Epithelial cell of esophagus (primary cell): ENCODE results near the gene ARSH.
"Not testable (repeated sequence)": the region's sequence is repeated elsewhere in the genome, so short reads cannot be mapped to it uniquely, and the experiment has no call there.

Experiments used
- DNase-seq: peaks from one replicate; pipeline ENCODE4 v3.0.0; 2010; ENCODE audit warnings: low read depth
- H3K4me3 ChIP-seq: 2 replicates; pipeline ENCODE4 v1.5.1; 2011; ENCODE audit warnings: mild to moderate bottlenecking, low read length, control low read depth
- TF ChIP-seq, protein P1 (sequence below): IDR thresholded peaks from 2 replicates; pipeline ENCODE4 v1.5.1; 2011; ENCODE audit warnings: low read depth, mild to moderate bottlenecking, low read length, control low read depth, inconsistent platforms; ENCODE audit not compliant: insufficient read depth; ENCODE audit errors: missing control alignments

ARSH gene

DNA sequence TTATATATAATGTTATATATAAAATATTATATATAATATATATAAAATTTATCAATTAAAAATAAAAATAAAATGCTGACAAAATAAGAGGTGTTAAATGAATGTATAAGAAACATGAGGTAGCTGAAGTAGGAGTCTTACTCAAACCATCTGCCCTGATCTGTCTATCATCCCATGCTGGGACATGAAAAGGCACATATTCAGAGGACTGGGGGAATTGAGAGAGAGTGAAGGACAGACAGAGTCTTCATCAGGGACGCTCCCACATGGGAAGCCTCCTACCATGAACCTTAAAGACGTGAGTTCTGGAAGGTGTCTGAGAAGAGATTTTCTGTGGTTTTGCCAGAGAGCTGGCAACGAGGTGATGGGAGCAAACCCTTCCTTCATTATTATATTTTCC, 30.9 kb downstream of the ARSH start:
- TF ChIP-seq, protein P1, sequence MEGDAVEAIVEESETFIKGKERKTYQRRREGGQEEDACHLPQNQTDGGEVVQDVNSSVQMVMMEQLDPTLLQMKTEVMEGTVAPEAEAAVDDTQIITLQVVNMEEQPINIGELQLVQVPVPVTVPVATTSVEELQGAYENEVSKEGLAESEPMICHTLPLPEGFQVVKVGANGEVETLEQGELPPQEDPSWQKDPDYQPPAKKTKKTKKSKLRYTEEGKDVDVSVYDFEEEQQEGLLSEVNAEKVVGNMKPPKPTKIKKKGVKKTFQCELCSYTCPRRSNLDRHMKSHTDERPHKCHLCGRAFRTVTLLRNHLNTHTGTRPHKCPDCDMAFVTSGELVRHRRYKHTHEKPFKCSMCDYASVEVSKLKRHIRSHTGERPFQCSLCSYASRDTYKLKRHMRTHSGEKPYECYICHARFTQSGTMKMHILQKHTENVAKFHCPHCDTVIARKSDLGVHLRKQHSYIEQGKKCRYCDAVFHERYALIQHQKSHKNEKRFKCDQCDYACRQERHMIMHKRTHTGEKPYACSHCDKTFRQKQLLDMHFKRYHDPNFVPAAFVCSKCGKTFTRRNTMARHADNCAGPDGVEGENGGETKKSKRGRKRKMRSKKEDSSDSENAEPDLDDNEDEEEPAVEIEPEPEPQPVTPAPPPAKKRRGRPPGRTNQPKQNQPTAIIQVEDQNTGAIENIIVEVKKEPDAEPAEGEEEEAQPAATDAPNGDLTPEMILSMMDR = no peak
- H3K4me3 ChIP-seq = no peak overlapping the region
- DNase-seq = no peak

DNA sequence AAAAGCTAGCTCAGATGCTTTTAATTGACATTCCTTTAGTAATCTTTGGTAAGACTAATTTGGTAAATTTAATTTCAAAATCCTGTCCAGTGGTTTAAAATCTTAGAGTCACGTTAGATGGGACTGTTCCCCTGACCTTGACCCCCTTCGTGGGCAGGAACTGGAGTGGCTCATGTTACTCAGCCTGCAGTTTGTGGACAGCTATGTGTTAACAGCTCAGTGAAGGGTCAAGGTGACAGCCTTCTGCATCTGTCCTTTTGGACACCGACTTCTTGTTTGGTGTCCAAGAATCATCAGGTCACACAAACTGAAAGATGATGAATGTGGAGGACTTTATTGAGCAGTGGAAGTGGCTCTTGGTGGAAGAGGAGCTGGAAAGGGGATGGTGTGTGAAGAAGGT, 37.9 kb downstream of the ARSH start:
- no peak for DNase-seq
- no peak overlapping the region for H3K4me3 ChIP-seq
- TF ChIP-seq, protein P1 = no peak

DNA sequence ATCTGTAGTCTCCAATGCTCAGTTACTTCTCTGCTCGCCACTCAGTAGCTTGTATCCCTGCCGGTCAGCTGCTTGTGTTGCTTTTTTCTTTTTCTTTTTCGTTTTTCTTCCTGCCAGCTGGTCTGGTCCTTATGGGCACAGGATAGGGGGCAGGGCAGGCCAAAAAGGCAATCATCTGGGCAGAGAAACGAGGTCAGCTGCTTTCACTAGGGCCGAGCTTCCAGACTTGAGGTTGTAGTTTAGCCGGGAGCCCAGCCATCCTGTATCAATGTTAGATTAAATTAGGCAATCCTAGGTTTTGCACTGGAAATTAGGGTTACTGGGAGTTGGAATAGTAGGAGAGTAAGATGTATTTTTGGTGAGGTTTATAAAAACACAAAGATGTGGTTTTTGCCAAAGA, 38.3 kb downstream of the ARSH start:
- TF ChIP-seq, protein P1 = no peak
- H3K4me3 ChIP-seq = no peak overlapping the region
- DNase-seq = no peak

DNA sequence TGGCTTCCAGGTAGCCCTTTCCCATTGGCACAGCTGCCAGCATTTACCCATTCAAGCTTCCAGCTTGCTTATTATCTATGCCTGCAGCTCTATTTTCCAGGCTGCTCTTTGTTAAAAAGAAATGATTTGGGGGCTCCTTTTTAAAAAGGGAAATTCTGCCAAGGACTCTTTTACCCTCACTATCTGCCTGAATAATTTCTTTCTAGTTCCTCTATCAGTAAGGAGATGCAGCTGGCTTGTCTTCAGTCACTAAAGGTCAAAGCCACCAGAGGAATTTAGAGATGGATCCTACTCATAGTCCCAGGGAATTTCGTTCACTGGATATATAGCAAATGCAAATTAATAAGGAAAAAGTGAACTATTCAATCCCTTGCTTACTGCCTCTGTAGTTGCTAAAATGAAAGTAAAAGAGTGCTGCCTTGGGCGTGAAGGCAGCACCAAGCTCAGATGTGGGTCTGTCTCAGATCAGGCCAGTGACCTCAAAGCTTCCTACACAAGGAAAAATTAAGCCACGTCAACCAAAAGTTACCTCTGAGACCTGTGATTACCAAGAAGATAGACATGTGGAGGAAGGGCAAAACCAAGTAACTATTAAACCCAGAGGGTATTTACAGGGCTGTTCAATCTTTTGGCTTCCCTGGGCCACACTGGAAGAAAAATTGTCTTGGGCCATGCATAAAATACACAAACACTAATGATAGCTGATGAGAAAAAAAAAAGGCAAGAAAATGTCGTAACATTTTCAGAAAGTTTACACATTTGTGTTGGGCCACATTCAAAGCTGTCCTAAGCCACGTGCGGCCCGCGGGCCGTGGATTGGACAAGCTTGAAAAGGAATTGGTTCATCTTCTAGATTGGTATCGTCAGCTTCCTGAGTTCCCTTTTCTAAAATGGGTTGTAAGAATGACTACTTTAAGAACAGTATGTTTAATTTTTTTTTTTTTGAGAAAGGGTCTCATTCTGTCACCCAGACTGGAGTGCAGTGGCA, 40.2 kb downstream of the ARSH start:
- no peak overlapping the region for H3K4me3 ChIP-seq
- DNase-seq = no peak
- TF ChIP-seq, protein P1 = no peak

DNA sequence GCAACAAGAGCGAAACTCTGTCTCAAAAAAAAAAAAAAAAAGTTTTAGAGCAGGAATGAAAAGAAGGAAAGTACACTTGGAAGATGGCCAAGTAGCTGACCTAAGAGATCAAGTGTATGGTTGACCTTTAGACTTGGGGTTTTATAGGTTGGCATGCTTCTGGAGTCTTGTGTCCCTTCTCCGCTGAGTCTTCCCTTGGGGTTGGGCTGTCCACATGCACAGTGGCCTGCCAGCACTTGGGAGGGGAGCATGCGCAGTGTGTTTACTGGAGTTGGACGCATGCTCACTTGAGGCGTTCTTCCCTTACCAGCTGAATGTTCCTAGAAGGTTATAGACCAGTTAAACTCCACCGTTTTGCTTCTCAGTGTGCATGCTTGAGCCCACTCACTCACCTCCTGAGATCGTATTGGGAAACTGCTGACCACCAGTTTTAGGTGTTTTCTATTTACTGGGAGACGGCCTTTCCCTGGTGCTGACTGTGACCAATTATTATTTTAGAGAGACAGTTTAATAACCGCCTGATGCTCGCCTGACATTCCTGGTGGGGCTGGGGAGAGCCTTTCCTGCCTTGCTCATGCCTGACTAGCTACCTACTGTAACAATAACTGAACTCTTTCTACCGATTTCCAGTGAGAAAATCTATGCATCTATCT, 44.3 kb downstream of the ARSH start:
- not testable (repeated sequence) for H3K4me3 ChIP-seq, DNase-seq

DNA sequence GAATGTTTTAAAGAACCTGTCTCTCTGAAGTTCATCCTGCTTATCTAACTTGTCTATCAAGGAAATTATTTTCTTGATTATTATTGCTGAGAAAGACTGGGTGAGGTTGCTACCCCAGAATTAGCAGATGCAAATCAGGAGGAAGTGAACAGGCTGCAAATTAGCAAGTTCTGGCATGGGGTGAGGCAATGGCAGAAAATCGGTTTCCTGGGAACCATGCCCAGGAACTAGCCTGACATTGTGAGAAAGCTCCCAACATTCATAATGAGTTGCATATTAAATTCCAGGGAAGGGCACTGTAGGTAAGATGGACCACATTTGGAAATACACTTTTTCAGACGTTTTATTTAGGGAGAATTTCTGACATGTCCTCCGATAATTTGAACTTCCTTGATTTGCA, 46.5 kb downstream of the ARSH start:
- TF ChIP-seq, protein P1 = no peak
- peak; percentile 0 for DNase-seq
- H3K4me3 ChIP-seq = no peak overlapping the region

DNA sequence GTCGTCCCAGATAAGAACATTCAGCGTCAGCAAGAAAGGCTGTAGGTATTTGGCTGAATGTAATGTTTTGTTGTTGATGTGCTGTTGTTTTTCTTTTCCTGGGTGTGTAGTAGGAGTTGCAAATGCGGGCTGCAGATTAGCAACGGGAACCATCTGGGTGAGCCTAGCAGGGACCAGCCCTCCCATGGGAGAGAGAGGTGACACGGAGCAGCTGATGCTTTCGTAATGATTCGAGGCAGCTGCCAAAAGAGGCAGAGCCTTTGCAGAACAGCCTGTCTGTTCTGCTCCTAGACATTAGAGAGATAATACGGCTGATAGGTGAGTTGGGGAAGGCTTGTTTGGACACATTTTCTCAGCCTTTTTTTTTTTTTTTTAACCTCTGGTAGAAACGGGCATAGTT, 60.2 kb downstream of the ARSH start:
- TF ChIP-seq, protein P1 = no peak
- H3K4me3 ChIP-seq = no peak overlapping the region
- DNase-seq = peak; percentile 3
